ENCODE data around the gene CCDC88A. TPM values are rescaled to one million over a fixed set of nuclear protein-coding genes. Genes with fewer than 3 reads are reported as not detected.

CCDC88A gene
- total RNA-seq, 3 donors from 2014 or later: 7.0 to 29.7 (median 14.4) TPM

- Histone ChIP-seq H3K36me3 (ENCODE audit: low read depth) (no peaks in the 10 kb centered on the region), H3K4me1 (ENCODE audit: low read depth) (no peaks in the 10 kb centered on the region), H3K4me3 (no peak overlapping the region), H3K9me3 (no peaks in the 10 kb centered on the region)
- intact Hi-C loops (cut with DNase I, micrococcal nuclease): no loop called here
- ATAC-seq: no peak
- TF ChIP-seq CTCF (IDR thresholded peaks at IDR 0.05): no peak
- DNase-seq: no peak
Measured at GRCh38 chr2:55365303-55365702, 54.4 kb downstream of the CCDC88A start.

GRCh38 chr2:55364189-55365055, 55.2 kb downstream of the CCDC88A start:
- no peak overlapping the region for H3K4me3 ChIP-seq
- TF ChIP-seq CTCF (IDR thresholded peaks at IDR 0.05): no peak
- H3K9me3 ChIP-seq: no peaks in the 10 kb centered on the region
- H3K36me3 ChIP-seq (ENCODE audit: low read depth): no peaks in the 10 kb centered on the region
- peak in 1 of 3 donors; percentile 14 for DNase-seq
- intact Hi-C loops (cut with DNase I, micrococcal nuclease): no loop called here
- H3K4me1 ChIP-seq (ENCODE audit: low read depth): no peaks in the 10 kb centered on the region
- ATAC-seq: peak; percentile 26

- intact Hi-C loops (cut with DNase I, micrococcal nuclease): no loop called here
- no peaks in the 10 kb centered on the region for H3K36me3 ChIP-seq (ENCODE audit: low read depth)
- ATAC-seq (no peak), DNase-seq (no peak)
- no peak overlapping the region for H3K4me3 ChIP-seq
- TF ChIP-seq CTCF (IDR thresholded peaks at IDR 0.05): no peak
- no peaks in the 10 kb centered on the region for H3K4me1 ChIP-seq (ENCODE audit: low read depth)
- H3K9me3 ChIP-seq: no peaks in the 10 kb centered on the region
Measured at GRCh38 chr2:55363636-55364035, 56.0 kb downstream of the CCDC88A start.

- intact Hi-C loops (cut with DNase I, micrococcal nuclease): no loop called here
- DNase-seq (no peak), ATAC-seq (no peak)
- Histone ChIP-seq H3K4me1 (ENCODE audit: low read depth) (no peaks in the 10 kb centered on the region), H3K4me3 (no peak overlapping the region), H3K9me3 (no peaks in the 10 kb centered on the region), H3K36me3 (ENCODE audit: low read depth) (no peaks in the 10 kb centered on the region)
- TF ChIP-seq CTCF (IDR thresholded peaks at IDR 0.05): no peak
Measured at GRCh38 chr2:55361465-55362189, 58.0 kb downstream of the CCDC88A start.

- H3K36me3 ChIP-seq (ENCODE audit: low read depth): no peaks in the 10 kb centered on the region
- ATAC-seq: no peak
Measured at GRCh38 chr2:55358451-55358850, 61.2 kb downstream of the CCDC88A start.

More at GRCh38 chr2:55358451-55358850, 61.2 kb downstream of the CCDC88A start:
- Histone ChIP-seq H3K9me3 (no peaks in the 10 kb centered on the region), H3K4me1 (ENCODE audit: low read depth) (no peaks in the 10 kb centered on the region), H3K4me3 (no peak overlapping the region)
- TF ChIP-seq CTCF (IDR thresholded peaks at IDR 0.05): no peak
- no peak for DNase-seq
- intact Hi-C loops (cut with DNase I, micrococcal nuclease): no loop called here

Measured in mucosa of descending colon (tissue), 3 donors.